ENCODE results near the gene KDELR3.
A peak's percentile ranks its signal among the peaks of the same experiment; 100 is the strongest.

KDELR3 gene

GRCh38 chr22:38429499-38430068 is 38.3 kb upstream of the KDELR3 start:
- H3K4me3 ChIP-seq (ENCODE audit: low read length), result no peak overlapping the region
- TF ChIP-seq, protein P1, sequence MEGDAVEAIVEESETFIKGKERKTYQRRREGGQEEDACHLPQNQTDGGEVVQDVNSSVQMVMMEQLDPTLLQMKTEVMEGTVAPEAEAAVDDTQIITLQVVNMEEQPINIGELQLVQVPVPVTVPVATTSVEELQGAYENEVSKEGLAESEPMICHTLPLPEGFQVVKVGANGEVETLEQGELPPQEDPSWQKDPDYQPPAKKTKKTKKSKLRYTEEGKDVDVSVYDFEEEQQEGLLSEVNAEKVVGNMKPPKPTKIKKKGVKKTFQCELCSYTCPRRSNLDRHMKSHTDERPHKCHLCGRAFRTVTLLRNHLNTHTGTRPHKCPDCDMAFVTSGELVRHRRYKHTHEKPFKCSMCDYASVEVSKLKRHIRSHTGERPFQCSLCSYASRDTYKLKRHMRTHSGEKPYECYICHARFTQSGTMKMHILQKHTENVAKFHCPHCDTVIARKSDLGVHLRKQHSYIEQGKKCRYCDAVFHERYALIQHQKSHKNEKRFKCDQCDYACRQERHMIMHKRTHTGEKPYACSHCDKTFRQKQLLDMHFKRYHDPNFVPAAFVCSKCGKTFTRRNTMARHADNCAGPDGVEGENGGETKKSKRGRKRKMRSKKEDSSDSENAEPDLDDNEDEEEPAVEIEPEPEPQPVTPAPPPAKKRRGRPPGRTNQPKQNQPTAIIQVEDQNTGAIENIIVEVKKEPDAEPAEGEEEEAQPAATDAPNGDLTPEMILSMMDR (conservative IDR thresholded peaks at IDR 0.05; ENCODE audit: low read depth, low read length), result no peak
- no peak for DNase-seq (ENCODE audit: low read depth)

DNA sequence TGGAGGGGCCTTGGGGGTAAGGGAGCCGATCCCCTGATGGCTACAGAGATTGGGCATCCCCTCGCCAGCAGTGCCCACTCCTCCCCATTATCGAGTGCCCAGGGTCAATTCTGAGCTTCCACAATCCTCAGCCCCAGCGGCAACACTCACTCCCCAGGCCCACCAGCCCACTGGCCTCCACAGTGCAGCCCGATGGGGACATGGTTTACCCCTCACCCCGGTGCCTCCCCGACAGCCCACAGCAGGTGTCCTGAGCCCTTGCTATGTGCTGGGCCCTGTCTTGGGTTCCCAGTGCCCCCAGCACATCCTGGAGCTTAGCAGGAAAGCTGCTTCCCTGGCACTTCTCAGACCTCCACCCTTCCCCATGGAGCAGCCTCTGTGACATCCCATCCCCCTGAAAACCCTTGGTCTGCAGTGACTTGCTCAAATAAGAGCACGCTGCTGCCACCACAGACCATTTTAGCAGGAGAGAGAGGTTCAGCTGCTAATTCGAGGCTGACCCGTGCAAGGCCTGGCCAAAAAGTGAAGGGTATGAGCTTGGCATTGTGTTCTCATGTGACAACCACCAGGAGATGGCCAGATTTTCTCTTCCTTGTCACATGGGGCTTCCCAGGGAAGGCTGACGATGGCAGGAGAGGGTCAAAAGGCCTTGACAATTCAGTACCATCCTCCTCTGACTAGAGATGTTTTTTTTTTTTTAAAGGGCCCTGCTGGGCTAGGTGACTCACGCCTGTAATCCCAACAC is 36.5 kb upstream of the KDELR3 start:
- no peak overlapping the region for H3K4me3 ChIP-seq (ENCODE audit: low read length)
- DNase-seq (ENCODE audit: low read depth), result no peak
- TF ChIP-seq, protein P1 (conservative IDR thresholded peaks at IDR 0.05; ENCODE audit: low read depth, low read length), result no peak

DNA sequence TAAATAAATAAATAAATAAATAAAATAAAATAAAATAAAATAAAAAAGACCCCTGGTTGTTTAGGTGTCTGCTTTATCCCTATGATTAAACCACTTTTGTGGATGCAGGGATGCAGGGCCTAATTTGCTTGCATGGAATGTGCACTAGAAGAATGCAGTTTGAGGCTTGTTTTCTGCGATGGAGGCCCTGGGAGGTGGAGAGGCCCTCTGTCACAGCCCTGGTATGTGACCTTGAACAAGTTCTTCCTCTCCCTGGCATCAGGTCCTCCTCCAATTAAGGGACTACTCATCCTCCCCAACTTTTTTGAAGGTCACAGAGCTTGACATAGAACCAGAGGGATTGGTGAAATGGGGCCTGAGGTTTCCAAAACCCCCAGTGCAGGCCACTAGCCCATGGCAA is 35.6 kb upstream of the KDELR3 start:
- TF ChIP-seq, protein P1 (conservative IDR thresholded peaks at IDR 0.05; ENCODE audit: low read depth, low read length), result no peak
- DNase-seq (ENCODE audit: low read depth), result no peak
- H3K4me3 ChIP-seq (ENCODE audit: low read length), result no peak overlapping the region

GRCh38 chr22:38433871-38434270 is 34.0 kb upstream of the KDELR3 start:
- DNase-seq (ENCODE audit: low read depth), result no peak
- no peak overlapping the region for H3K4me3 ChIP-seq (ENCODE audit: low read length)
- TF ChIP-seq, protein P1 (conservative IDR thresholded peaks at IDR 0.05; ENCODE audit: low read depth, low read length), result no peak

- no peak overlapping the region for H3K4me3 ChIP-seq (ENCODE audit: low read length)
- DNase-seq (ENCODE audit: low read depth), result no peak
- TF ChIP-seq, protein P1 (conservative IDR thresholded peaks at IDR 0.05; ENCODE audit: low read depth, low read length), result peak; percentile 6
Measured at GRCh38 chr22:38435010-38435409, 32.9 kb upstream of the KDELR3 start.

GRCh38 chr22:38435965-38436364 is 31.9 kb upstream of the KDELR3 start:
- DNase-seq (ENCODE audit: low read depth), result no peak
- no peak overlapping the region for H3K4me3 ChIP-seq (ENCODE audit: low read length)
- TF ChIP-seq, protein P1 (conservative IDR thresholded peaks at IDR 0.05; ENCODE audit: low read depth, low read length), result no peak
